Measurements from ENCODE around the gene GUCA2A. TPM values are rescaled to one million over a fixed set of nuclear protein-coding genes. Genes with fewer than 3 reads are reported as not detected.

Gene GUCA2A
- total RNA-seq, 1 experiment from 2014 or later = not detected

DNA sequence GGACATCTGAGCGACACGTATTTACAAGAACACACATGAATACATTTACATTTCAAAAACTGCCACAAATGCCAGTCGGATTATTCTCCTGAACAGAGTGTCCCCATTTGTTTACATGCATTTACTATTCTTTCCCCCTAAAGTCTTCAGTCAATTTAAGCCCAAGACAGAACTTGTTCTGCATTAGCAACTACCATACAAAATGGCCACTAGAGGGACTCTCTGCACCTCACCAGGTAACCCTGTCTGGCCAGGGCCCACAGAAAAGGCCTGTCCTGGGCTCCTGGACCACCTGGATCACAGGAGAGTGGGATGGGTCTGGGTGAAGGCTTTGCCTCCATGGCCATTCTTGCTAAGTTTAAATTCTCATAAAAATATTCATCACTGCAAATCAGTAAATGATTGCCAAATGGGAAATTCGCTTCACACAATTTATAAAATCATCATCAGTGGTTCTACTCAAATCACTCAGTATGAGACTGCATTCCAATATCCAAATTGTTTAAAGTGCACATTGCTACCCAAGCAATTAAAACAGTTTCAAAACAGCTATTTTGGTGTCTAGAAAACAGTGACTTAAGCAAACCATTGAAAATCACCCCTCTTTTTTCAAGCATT lies 12.5 kb upstream of the GUCA2A start:
- no peak overlapping the region for H3K14ac ChIP-seq (ENCODE audit: insufficient read depth, low read length)
- no peaks in the 10 kb centered on the region for H3K23me2 ChIP-seq (ENCODE audit: insufficient read length, low read depth, low read length, poor library complexity, severe bottlenecking)
- H2BK5ac ChIP-seq (ENCODE audit: insufficient read length, low read length) = no peak overlapping the region
- H4K20me1 ChIP-seq (ENCODE audit: control insufficient read depth, insufficient read depth, insufficient read length) = no peaks in the 10 kb centered on the region
- H3T11ph ChIP-seq (ENCODE audit: low read length) = no peak overlapping the region
- H3K4ac ChIP-seq (ENCODE audit: low read depth, low read length) = no peak overlapping the region
- Mint-ChIP-seq H3K27ac (no peak overlapping the region; a peak in 1 of 7 replicates), H3K4me3 (no peak overlapping the region), H3K9me3 (no peaks in the 10 kb centered on the region), H3K36me3 (ENCODE audit: insufficient read depth in 1 of 3, low read depth in 3 of 3) (peaks cover 2 to 22% (median 5%) of the 10 kb centered on the region in 3 experiments; a peak in 6 of 7 replicates), H3K4me1 (peaks cover 4 to 6% of the 10 kb centered on the region in 2 experiments), H3K27me3 (ENCODE audit: low read depth) (no peaks in the 10 kb centered on the region)
- no peak overlapping the region for H2BK12ac ChIP-seq (ENCODE audit: insufficient read length, low read depth, low read length)
- H3K4me1 ChIP-seq (ENCODE audit: insufficient read depth, low read length) = no peaks in the 10 kb centered on the region
- TF ChIP-seq, protein P1, sequence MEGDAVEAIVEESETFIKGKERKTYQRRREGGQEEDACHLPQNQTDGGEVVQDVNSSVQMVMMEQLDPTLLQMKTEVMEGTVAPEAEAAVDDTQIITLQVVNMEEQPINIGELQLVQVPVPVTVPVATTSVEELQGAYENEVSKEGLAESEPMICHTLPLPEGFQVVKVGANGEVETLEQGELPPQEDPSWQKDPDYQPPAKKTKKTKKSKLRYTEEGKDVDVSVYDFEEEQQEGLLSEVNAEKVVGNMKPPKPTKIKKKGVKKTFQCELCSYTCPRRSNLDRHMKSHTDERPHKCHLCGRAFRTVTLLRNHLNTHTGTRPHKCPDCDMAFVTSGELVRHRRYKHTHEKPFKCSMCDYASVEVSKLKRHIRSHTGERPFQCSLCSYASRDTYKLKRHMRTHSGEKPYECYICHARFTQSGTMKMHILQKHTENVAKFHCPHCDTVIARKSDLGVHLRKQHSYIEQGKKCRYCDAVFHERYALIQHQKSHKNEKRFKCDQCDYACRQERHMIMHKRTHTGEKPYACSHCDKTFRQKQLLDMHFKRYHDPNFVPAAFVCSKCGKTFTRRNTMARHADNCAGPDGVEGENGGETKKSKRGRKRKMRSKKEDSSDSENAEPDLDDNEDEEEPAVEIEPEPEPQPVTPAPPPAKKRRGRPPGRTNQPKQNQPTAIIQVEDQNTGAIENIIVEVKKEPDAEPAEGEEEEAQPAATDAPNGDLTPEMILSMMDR (conservative IDR thresholded peaks at IDR 0.05) = peak; percentile 89
- no peaks in the 10 kb centered on the region for H3K27me3 ChIP-seq (ENCODE audit: insufficient read depth, low read length)
- no peak overlapping the region for H3K9ac ChIP-seq (ENCODE audit: extremely low read depth, insufficient read length, low read length)
- no peak overlapping the region for H3K23ac ChIP-seq (ENCODE audit: insufficient read length, low read depth, low read length)
- H2BK15ac ChIP-seq (ENCODE audit: low read depth, low read length) = no peak overlapping the region
- no peak overlapping the region for H4K91ac ChIP-seq (ENCODE audit: insufficient read length, low read depth, low read length)
- H3K56ac ChIP-seq (ENCODE audit: insufficient read length, low read depth, low read length) = no peak overlapping the region
- H3K79me1 ChIP-seq (ENCODE audit: insufficient read depth, low read depth, low read length, poor library complexity, severe bottlenecking) = no peaks in the 10 kb centered on the region
- no peak overlapping the region for H3K27ac ChIP-seq (ENCODE audit: insufficient read length, low read depth, low read length)
- no peak overlapping the region for H3K18ac ChIP-seq (ENCODE audit: insufficient read length, low read depth, low read length)
- WGBS (ENCODE audit: extremely low coverage, insufficient read length, low lambda C conversion rate) = no CpG with 5 or more reads among the region's 4 CpGs
- H4K5ac ChIP-seq (ENCODE audit: insufficient read length, low read depth, low read length) = no peak overlapping the region
- no peak overlapping the region for H2AK5ac ChIP-seq (ENCODE audit: insufficient read length, low read length)
- H3K9me3 ChIP-seq (ENCODE audit: control insufficient read depth, low read depth, low read length) = no peaks in the 10 kb centered on the region
- peak; percentile 71 for DNase-seq
- H2BK20ac ChIP-seq (ENCODE audit: low read depth, low read length, poor library complexity, severe bottlenecking) = no peak overlapping the region
- H4K8ac ChIP-seq (replicated peaks; ENCODE audit: insufficient read length, low read depth, low read length) = no peak overlapping the region
- H3K4me2 ChIP-seq (ENCODE audit: insufficient read depth, insufficient read length, low read length) = no peak overlapping the region
- H3K79me2 ChIP-seq (ENCODE audit: insufficient read depth, low read length) = no peaks in the 10 kb centered on the region
- H2BK120ac ChIP-seq (ENCODE audit: low read depth, low read length, poor library complexity, severe bottlenecking) = no peak overlapping the region
- H2AFZ ChIP-seq (ENCODE audit: low read length) = no peak overlapping the region

Measured in H9 (cell line).